ENCODE results near the gene KCTD12. TPM values are rescaled to one million over a fixed set of nuclear protein-coding genes. Genes with fewer than 3 reads are reported as not detected.

KCTD12 gene
- total RNA-seq, 1 experiment from 2014 or later = 5.7 TPM

Other genes starting within 250 kb of the KCTD12 start
- not detected in 2 replicates for gene ACOD1, start 62.1 kb upstream of the KCTD12 start, total RNA-seq (2014; rRNA removed; shearing (Covaris generic))
- gene CLN5, start 105.7 kb upstream of the KCTD12 start, total RNA-seq (2014; rRNA removed; shearing (Covaris generic)) = 13.6 and 14.5 TPM in 2 replicates
- gene FBXL3, start 140.8 kb upstream of the KCTD12 start, total RNA-seq (2014; rRNA removed; shearing (Covaris generic)) = 25.4 and 31.9 TPM in 2 replicates